ENCODE measurements around the gene POU2F1.

Gene POU2F1

GRCh38 chr1:167462341-167462740, 241.7 kb downstream of the POU2F1 start:
- no peak for DNase-seq (ENCODE audit: low read depth in 3 of 3, low spot score in 1 of 3)

DNA sequence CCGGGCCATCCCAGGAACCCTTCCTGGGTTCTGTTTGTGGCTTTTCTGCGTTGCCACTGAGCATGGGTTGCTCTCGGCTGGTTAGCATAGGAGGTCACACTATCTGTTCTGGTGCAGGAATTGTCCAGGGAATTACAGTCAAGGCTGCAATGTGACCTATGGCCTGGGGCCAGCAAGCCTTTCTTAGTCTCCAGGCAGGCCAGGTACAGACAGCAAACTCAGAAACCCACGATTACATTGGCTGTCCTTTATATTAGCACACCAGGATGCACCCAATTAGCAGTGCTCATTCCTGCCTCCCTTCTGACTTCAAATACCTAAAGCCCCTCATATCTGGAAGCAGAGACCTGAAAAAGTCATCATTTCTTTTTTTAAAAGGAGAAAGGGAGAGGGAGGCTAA, 242.4 kb downstream of the POU2F1 start:
- no peak for DNase-seq (ENCODE audit: low read depth in 3 of 3, low spot score in 1 of 3)

DNA sequence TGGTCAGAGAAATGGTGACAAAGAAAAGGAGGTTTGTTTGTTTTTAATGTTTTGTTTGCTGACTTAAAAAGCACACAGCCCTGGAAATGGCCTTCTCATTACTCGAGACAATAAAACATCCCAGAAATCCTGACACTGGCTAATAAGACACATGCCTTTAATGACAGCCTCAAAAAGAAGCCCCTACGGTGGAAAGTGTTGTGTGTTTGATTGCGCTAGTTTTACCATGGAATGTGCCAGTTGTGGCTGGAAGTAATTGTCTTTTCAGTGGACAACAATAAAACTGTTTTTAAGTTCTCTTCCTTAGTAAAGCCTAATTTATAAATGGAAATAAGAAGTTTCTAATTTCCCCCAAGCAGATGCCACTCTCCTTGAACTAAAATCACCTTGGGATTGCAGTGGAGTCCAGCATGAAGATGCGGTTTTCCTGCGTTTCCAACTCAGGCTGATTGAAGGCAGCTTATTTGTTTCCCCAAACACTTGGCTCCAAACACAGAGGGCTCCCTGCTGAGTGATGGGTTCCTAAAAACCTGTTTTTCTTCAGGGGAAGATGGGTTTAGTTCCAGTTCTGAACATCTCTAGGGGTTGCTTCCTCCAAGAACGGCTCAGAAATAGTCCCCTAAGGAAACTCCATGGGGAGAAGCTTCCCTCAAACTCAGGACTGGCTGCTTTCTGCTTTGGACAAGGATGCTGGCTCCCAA, 243.3 kb downstream of the POU2F1 start:
- DNase-seq (ENCODE audit: low read depth in 3 of 3, low spot score in 1 of 3), result no peak

GRCh38 chr1:167465018-167465417, 244.3 kb downstream of the POU2F1 start:
- DNase-seq (ENCODE audit: low read depth in 3 of 3, low spot score in 1 of 3), result no peak

DNA sequence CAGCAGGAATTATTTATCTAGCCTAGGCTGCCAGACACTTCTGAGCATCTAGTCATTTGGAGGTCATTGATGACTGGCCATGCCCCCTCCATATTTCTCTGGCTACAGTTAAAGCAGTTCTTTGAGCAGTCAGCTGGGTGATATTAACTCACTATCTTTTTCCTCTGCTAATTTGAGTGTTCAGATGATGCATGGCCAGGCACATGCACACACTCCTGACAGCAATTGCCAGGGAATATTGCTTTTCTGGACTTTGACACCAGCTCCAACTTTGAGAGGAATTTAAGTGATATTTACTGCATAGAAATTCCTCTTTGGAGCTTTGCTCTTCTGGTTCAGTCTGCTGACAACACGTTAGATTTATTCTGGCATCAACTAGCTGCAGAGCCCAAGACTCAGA, 245.1 kb downstream of the POU2F1 start:
- DNase-seq (ENCODE audit: low read depth in 3 of 3, low spot score in 1 of 3), result no peak

GRCh38 chr1:167467126-167467710, 246.5 kb downstream of the POU2F1 start:
- no peak for DNase-seq (ENCODE audit: low read depth in 3 of 3, low spot score in 1 of 3)

GRCh38 chr1:167467752-167468151, 247.1 kb downstream of the POU2F1 start:
- DNase-seq (ENCODE audit: low read depth in 3 of 3, low spot score in 1 of 3), result no peak

GRCh38 chr1:167469280-167469965, 248.7 kb downstream of the POU2F1 start:
- no peak for DNase-seq (ENCODE audit: low read depth in 3 of 3, low spot score in 1 of 3)

GRCh38 chr1:167471568-167471967, 250.9 kb downstream of the POU2F1 start:
- no peak for DNase-seq (ENCODE audit: low read depth in 3 of 3, low spot score in 1 of 3)

GRCh38 chr1:167472752-167473521, 252.3 kb downstream of the POU2F1 start:
- DNase-seq (ENCODE audit: low read depth in 3 of 3, low spot score in 1 of 3), result no peak

- DNase-seq (ENCODE audit: low read depth in 3 of 3, low spot score in 1 of 3), result no peak
Measured at GRCh38 chr1:167473761-167474160, 253.1 kb downstream of the POU2F1 start.

DNA sequence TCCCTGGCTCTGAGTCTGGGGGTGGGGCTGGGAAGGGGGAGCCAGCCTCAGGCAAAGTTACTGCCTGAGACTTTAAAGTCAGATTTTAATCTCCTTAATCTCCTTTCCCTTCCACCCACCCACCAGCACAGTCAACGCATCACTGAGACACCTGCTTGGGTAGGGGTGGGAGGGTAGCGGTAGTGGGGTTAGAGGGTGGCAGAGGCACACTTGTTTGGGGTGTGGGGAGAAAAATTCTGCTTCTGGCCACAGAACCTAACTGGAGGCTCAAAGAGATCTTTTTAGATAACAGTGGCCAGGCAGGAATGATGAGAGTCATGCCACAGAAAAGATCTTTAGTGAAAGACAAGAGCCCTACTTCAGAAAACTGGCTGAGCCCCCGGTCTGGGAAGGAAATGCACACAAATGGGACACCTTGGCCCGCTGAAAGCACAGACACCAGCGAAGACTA, 253.5 kb downstream of the POU2F1 start:
- DNase-seq (ENCODE audit: low read depth in 3 of 3, low spot score in 1 of 3), result no peak

- no peak for DNase-seq (ENCODE audit: low read depth in 3 of 3, low spot score in 1 of 3)
Measured at GRCh38 chr1:167476061-167476460, 255.4 kb downstream of the POU2F1 start.

All from stimulated activated CD4-positive, alpha-beta T cell treated with anti-CD3 and anti-CD28 coated beads, TNF-alpha, amount 100 ng/mL, for 1 hour (primary cell).